HepG2 (cell line): ENCODE results near the gene MTREX. TPM values are rescaled to one million over a fixed set of nuclear protein-coding genes. Genes with fewer than 3 reads are reported as not detected.

ENCODE experiments used
- ATAC-seq: fragments of 200-7000 bp; cut with Tn5 transposase; 3 replicates; pipeline ENCODE4 v1.9.1; 2020; ENCODE audit warnings: mild to moderate bottlenecking, moderate library complexity
- BruUV-seq: library from RNA; stranded (reverse); fragments of 400-500 nt; replicated peaks from 2 replicates; lab custom pipeline; 2021; lab: Mats Ljungman, UMichigan
- CTCF ChIA-PET: fragments of 300-600 bp; formaldehyde crosslinking; extraction: SDS; loops from one replicate; lab custom pipeline; 2021; ENCODE audit warnings: low total read pairs, inconsistent platforms, low intra/inter-chr PET ratio; lab: Yijun Ruan, JAX
- POLR2A ChIA-PET: fragments of 350-600 bp; sonication (Branson Sonifier 250); formaldehyde crosslinking; loops from one replicate; lab custom pipeline; 2020; ENCODE audit warnings: antibody characterized with exemption, inconsistent platforms; lab: Yijun Ruan, JAX
- DNase-seq: peaks from one replicate; pipeline ENCODE4 v3.0.0-alpha.2; 2015; ENCODE audit warnings: low spot score
- FAIRE-seq: peaks from 3 replicates; lab custom pipeline; 2011; peaks lifted over from hg19 to GRCh38; lab: Jason Lieb, UNC
- H2AFZ ChIP-seq: one replicate; pipeline ENCODE4 v1.6.1; 2011; ENCODE audit warnings: low read length, inconsistent platforms
- H3K27ac ChIP-seq: fragments of 300-600 bp; 3 replicates; pipeline ENCODE4 v1.8.0; 2011; ENCODE audit warnings: mixed run types, mild to moderate bottlenecking, mixed read lengths, low read length, inconsistent platforms; ENCODE audit not compliant: insufficient read depth; ENCODE audit errors: extremely low read length
- H3K27me3 ChIP-seq, 2 experiments: fragments of 200-600 bp in 1 of 2; 2 replicates in 1 of 2; 3 replicates in 1 of 2; pipeline versions ENCODE4 v1.6.0 to v1.8.0; 2011; ENCODE audit warnings: low read length in 2 of 2, mild to moderate bottlenecking in 2 of 2, moderate library complexity in 2 of 2, inconsistent platforms in 1 of 2; ENCODE audit not compliant: insufficient read depth in 2 of 2, control insufficient read depth in 1 of 2
- H3K36me3 ChIP-seq, 2 experiments: fragments of 200-600 bp in 1 of 2; replicated peaks in 1 of 2; 2 replicates in 1 of 2; 3 replicates in 1 of 2; pipeline versions ENCODE4 v1.5.1 to v1.8.0; 2011; ENCODE audit warnings: low read length in 2 of 2, inconsistent platforms in 1 of 2; ENCODE audit not compliant: insufficient read depth in 2 of 2, control insufficient read depth in 1 of 2
- H3K4me1 ChIP-seq: 2 replicates; pipeline ENCODE4 v1.5.1; 2012; ENCODE audit warnings: low read length, inconsistent platforms; ENCODE audit not compliant: insufficient read depth
- H3K4me2 ChIP-seq: 2 replicates; pipeline ENCODE4 v1.6.0; 2011; ENCODE audit warnings: low read depth, low read length, inconsistent platforms
- H3K4me3 ChIP-seq, 3 experiments: fragments of 200-600 bp in 1 of 3; sonication (generic), shearing (Covaris generic) in 1 of 3; replicated peaks in 1 of 3; 2 replicates each; pipeline ENCODE4 v1.5.1; 2011 to 2016; ENCODE audit warnings: low read length in 3 of 3, inconsistent platforms in 2 of 3, low read depth in 2 of 3, mild to moderate bottlenecking in 2 of 3, control low read depth in 1 of 3, mixed read lengths in 1 of 3; ENCODE audit not compliant: insufficient read depth in 1 of 3
- H3K79me2 ChIP-seq: one replicate; pipeline ENCODE4 v1.6.1; 2011; ENCODE audit warnings: low read length, inconsistent platforms; ENCODE audit not compliant: insufficient read depth
- H3K9ac ChIP-seq: 2 replicates; pipeline ENCODE4 v1.6.0; 2011; ENCODE audit warnings: mild to moderate bottlenecking, low read depth, low read length, inconsistent platforms; ENCODE audit not compliant: insufficient read depth
- H3K9me3 ChIP-seq: 2 replicates; pipeline ENCODE4 v1.5.1; 2012; ENCODE audit warnings: mild to moderate bottlenecking, low read length
- H4K20me1 ChIP-seq: 2 replicates; pipeline ENCODE4 v1.6.0; 2011; ENCODE audit warnings: inconsistent platforms, mild to moderate bottlenecking, low read length, moderate library complexity; ENCODE audit not compliant: insufficient read depth
- BRCA1 ChIP-seq: sonication (generic); formaldehyde crosslinking; IDR thresholded peaks from 2 replicates; pipeline ENCODE4 v1.4.0; 2020; ENCODE audit warnings: missing genetic modification reagents
- EHMT2 ChIP-seq: fragments of 200-600 bp; sonication (generic); IDR thresholded peaks from 2 replicates; pipeline ENCODE4 v1.7.0; 2017; ENCODE audit warnings: antibody characterized with exemption, low read depth, low read length, borderline replicate concordance
- NR0B2 ChIP-seq: sonication (generic); formaldehyde crosslinking; IDR thresholded peaks from 2 replicates; pipeline ENCODE4 v1.4.0; 2020; ENCODE audit warnings: mild to moderate bottlenecking, missing genetic modification reagents
- RXRB ChIP-seq: IDR thresholded peaks from 2 replicates; pipeline ENCODE4 v1.6.1; 2016; ENCODE audit warnings: borderline replicate concordance, missing genetic modification reagents, missing compliant biosample characterization
- ZBTB4 ChIP-seq: sonication (generic); formaldehyde crosslinking; IDR thresholded peaks from 2 replicates; pipeline ENCODE4 v1.4.0; 2020; ENCODE audit warnings: missing genetic modification reagents, mild to moderate bottlenecking, borderline replicate concordance
- ZBTB43 ChIP-seq: sonication (generic); formaldehyde crosslinking; conservative IDR thresholded peaks from 2 replicates; pipeline ENCODE4 v1.4.0; 2020; ENCODE audit warnings: missing genetic modification reagents
- ZSCAN22 ChIP-seq: sonication (generic); formaldehyde crosslinking; IDR thresholded peaks from 2 replicates; pipeline ENCODE4 v1.4.0; 2020; ENCODE audit warnings: mild to moderate bottlenecking, missing genetic modification reagents
- WGBS: methylation state at CpG from one replicate; pipeline ENCODE4 v1.1.6; 2017; ENCODE audit warnings: low lambda C conversion rate; 5-methylcytosine and 5-hydroxymethylcytosine counted together
- in situ Hi-C: cut with HindIII; loops from 2 replicates; pipeline ENCODE4 v1.10.0; 2017; ENCODE audit warnings: low pct_unique_long_range_greater_than_20kb; ENCODE audit not compliant: extremely low pct_ligation_motif_present
- intact Hi-C: fragments of 100-400 bp; cut with micrococcal nuclease; formaldehyde crosslinking; loops from one replicate; pipeline ENCODE4 v1.10.0; 2022; ENCODE audit not compliant: unreplicated experiment
- polyA plus RNA-seq, 8 experiments: library from polyadenylated mRNA; depleted of rRNA in 3 of 8; stranded (reverse) in 7 of 8; unstranded in 1 of 8; fragments of >200 nt; fragmentation: Illumina TruSeq in 4 of 8; extraction: Trizol in 4 of 8; gene quantifications; 2 replicates each; pipeline versions ENCODE4 v1.2.1 to v1.2.3, GENCODE V29; 2011 to 2016; ENCODE audit warnings: low read depth in 4 of 8, missing spikeins in 1 of 8, mixed read lengths in 1 of 8; ENCODE audit not compliant: insufficient read depth in 1 of 8
- total RNA-seq, 5 experiments: library from RNA; depleted of rRNA; stranded (reverse); fragments of >200 nt; fragmentation: Illumina TruSeq; extraction: Trizol; gene quantifications; 2 replicates each; pipeline ENCODE4 v1.2.3, GENCODE V29; 2016; ENCODE audit warnings: low read depth in 1 of 5

The MTREX gene
- total and polyA plus RNA-seq, 2 of the 13 experiments (the other 11 are each of a cell fraction or from before 2014, with no cell fraction given), result 16.4 to 91.5 TPM

GRCh38 chr5:55441954-55442353, 134.2 kb downstream of the MTREX start (continued):
- TF ChIP-seq NR0B2 (no peak), EHMT2 (no peak), ZBTB43 (CRISPR knock-in tag) (no peak), RXRB (CRISPR knock-in tag) (no peak), BRCA1 (CRISPR knock-in tag) (no peak), ZSCAN22 (CRISPR knock-in tag) (no peak)

- Histone ChIP-seq H3K36me3 (no peaks in the 10 kb centered on the region; a peak in 1 of 5 replicates), H3K4me1 (peaks cover 12% of the 10 kb centered on the region), H3K4me2 (no peak overlapping the region), H3K9ac (no peak overlapping the region), H3K27me3 (no peaks in the 10 kb centered on the region), H2AFZ (no peak overlapping the region), H3K27ac (no peak overlapping the region), H3K4me3 (no peak overlapping the region), H3K79me2 (no peaks in the 10 kb centered on the region), H4K20me1 (no peaks in the 10 kb centered on the region), H3K9me3 (no peaks in the 10 kb centered on the region)
- in situ Hi-C loops (no loop called here), intact Hi-C loops (no loop called here)
- no peak for TF ChIP-seq ZBTB4 (CRISPR knock-in tag)
- 100% methylated on average over 3 of the region's 3 CpGs for WGBS
- ChIA-PET CTCF (no interaction called here), POLR2A (no interaction called here)
- no peak for DNase-seq
- BruUV-seq, result no TSS peak
- no peak for FAIRE-seq
- ATAC-seq, result no peak
These were observed 138.0 kb downstream of the MTREX start for GRCh38 chr5:55445791-55446190.
